HepG2 (cell line): ENCODE results near the gene DOHH. TPM values are rescaled to one million over a fixed set of nuclear protein-coding genes. Genes with fewer than 3 reads are reported as not detected.

Source experiments
- AGO2 ChIP-seq: fragments of 200-400 bp; formaldehyde crosslinking; optimal IDR thresholded peaks from 2 replicates; pipeline ENCODE3; 2017; ENCODE audit warnings: mild to moderate bottlenecking, low read depth, low read length, moderate library complexity
- ARNT2 ChIP-seq: sonication (generic); formaldehyde crosslinking; IDR thresholded peaks from 2 replicates; pipeline ENCODE4 v1.8.0; 2022; ENCODE audit warnings: mild to moderate bottlenecking, low read depth, missing genetic modification reagents, moderate library complexity
- ATRX ChIP-seq: sonication (generic); formaldehyde crosslinking; IDR thresholded peaks from 2 replicates; pipeline ENCODE4 v1.4.0; 2020; ENCODE audit warnings: missing genetic modification reagents, borderline replicate concordance
- DPF2 ChIP-seq: sonication (generic); formaldehyde crosslinking; IDR thresholded peaks from 2 replicates; pipeline ENCODE4 v1.4.0; 2020; ENCODE audit warnings: mild to moderate bottlenecking, low read depth, missing genetic modification reagents, borderline replicate concordance
- ELK4 ChIP-seq: sonication (generic); formaldehyde crosslinking; IDR thresholded peaks from 2 replicates; pipeline ENCODE4 v1.9.0; 2021; ENCODE audit warnings: missing genetic modification reagents, borderline replicate concordance
- ETV5 ChIP-seq: IDR thresholded peaks from 2 replicates; pipeline ENCODE4 v1.6.1; 2018; ENCODE audit warnings: missing biosample characterization, missing genetic modification reagents, inconsistent platforms, borderline replicate concordance
- GABPA ChIP-seq, 2 experiments: IDR thresholded peaks; 2 replicates each; pipeline ENCODE4 v1.6.1; 2011 to 2016; ENCODE audit warnings: low read depth in 2 of 2, low read length in 1 of 2, missing biosample characterization in 1 of 2, missing genetic modification characterization in 1 of 2
- MAF1 ChIP-seq: sonication (generic); formaldehyde crosslinking; IDR thresholded peaks from 2 replicates; pipeline ENCODE4 v1.5.0; 2020; ENCODE audit warnings: missing genetic modification reagents, borderline replicate concordance
- ONECUT2 ChIP-seq: sonication (generic); formaldehyde crosslinking; IDR thresholded peaks from 2 replicates; pipeline ENCODE4 v1.4.0; 2020; ENCODE audit warnings: missing genetic modification reagents
- SMAD1 ChIP-seq: sonication (generic); formaldehyde crosslinking; IDR thresholded peaks from 2 replicates; pipeline ENCODE4 v1.4.0; 2020; ENCODE audit warnings: missing genetic modification reagents, low read depth, mild to moderate bottlenecking, borderline replicate concordance
- SNAPC4 ChIP-seq: sonication (generic); formaldehyde crosslinking; IDR thresholded peaks from 2 replicates; pipeline ENCODE4 v1.4.0; 2020; ENCODE audit warnings: mild to moderate bottlenecking, missing genetic modification reagents
- THAP11 ChIP-seq: IDR thresholded peaks from 2 replicates; pipeline ENCODE4 v1.6.1; 2016; ENCODE audit warnings: missing biosample characterization, missing genetic modification reagents
- ZBTB4 ChIP-seq: sonication (generic); formaldehyde crosslinking; IDR thresholded peaks from 2 replicates; pipeline ENCODE4 v1.4.0; 2020; ENCODE audit warnings: missing genetic modification reagents, mild to moderate bottlenecking, borderline replicate concordance
- ZMAT5 ChIP-seq: sonication (generic); formaldehyde crosslinking; IDR thresholded peaks from 2 replicates; pipeline ENCODE4 v1.5.0; 2020; ENCODE audit warnings: mild to moderate bottlenecking, low read depth, missing genetic modification reagents, borderline replicate concordance
- ZNF790 ChIP-seq: sonication (generic); formaldehyde crosslinking; IDR thresholded peaks from 2 replicates; pipeline ENCODE4 v1.8.0; 2022; ENCODE audit warnings: missing genetic modification reagents, mild to moderate bottlenecking, borderline replicate concordance
- polyA plus RNA-seq, 8 experiments: library from polyadenylated mRNA; depleted of rRNA in 3 of 8; stranded (reverse) in 7 of 8; unstranded in 1 of 8; fragments of >200 nt; fragmentation: Illumina TruSeq in 4 of 8; extraction: Trizol in 4 of 8; gene quantifications; 2 replicates each; pipeline versions ENCODE4 v1.2.1 to v1.2.3, GENCODE V29; 2011 to 2016; ENCODE audit warnings: low read depth in 4 of 8, missing spikeins in 1 of 8, mixed read lengths in 1 of 8; ENCODE audit not compliant: insufficient read depth in 1 of 8
- total RNA-seq, 5 experiments: library from RNA; depleted of rRNA; stranded (reverse); fragments of >200 nt; fragmentation: Illumina TruSeq; extraction: Trizol; gene quantifications; 2 replicates each; pipeline ENCODE4 v1.2.3, GENCODE V29; 2016; ENCODE audit warnings: low read depth in 1 of 5

The DOHH gene
- total and polyA plus RNA-seq, 2 of the 13 experiments (the other 11 are each of a cell fraction or from before 2014, with no cell fraction given) = 3.5 to 13.7 TPM

GRCh38 chr19:3544742-3545668 lies 44.5 kb upstream of the DOHH start (continued):
- TF ChIP-seq ETV5 (CRISPR knock-in tag) = no peak
- no peak for TF ChIP-seq GABPA (IDR thresholded peaks at IDR 0.05; ENCODE audit: low read depth, low read length)
- TF ChIP-seq GABPA (CRISPR knock-in tag; IDR thresholded peaks at IDR 0.05; ENCODE audit: low read depth) = no peak
- TF ChIP-seq SNAPC4 = no peak
- TF ChIP-seq ARNT2 = no peak
- no peak for TF ChIP-seq ATRX
- no peak for TF ChIP-seq MAF1 (CRISPR knock-in tag)
- TF ChIP-seq ZBTB4 (CRISPR knock-in tag) = no peak
- peak; percentile 80 for TF ChIP-seq AGO2
- no peak; the same call in 1 of the 2 replicates for TF ChIP-seq SMAD1 (CRISPR knock-in tag)
- TF ChIP-seq ELK4 = no peak
- TF ChIP-seq THAP11 (CRISPR knock-in tag) = no peak
- TF ChIP-seq ZNF790 (CRISPR knock-in tag) = peak; percentile 56; the same call in 1 of the 2 replicates
- no peak for TF ChIP-seq ZMAT5 (CRISPR knock-in tag)
- TF ChIP-seq ONECUT2 (CRISPR knock-in tag) = no peak
- TF ChIP-seq DPF2 (CRISPR knock-in tag) = no peak
